Transverse colon (tissue), 4 donors: ENCODE results near the gene NFYC. TPM values are rescaled to one million over a fixed set of nuclear protein-coding genes. Genes with fewer than 3 reads are reported as not detected.
A peak's percentile ranks its signal among the peaks of the same experiment; 100 is the strongest.

Experiments
- DNase-seq: peaks from one replicate; pipeline ENCODE4 v3.0.0-alpha.2; 2019
- H3K27ac ChIP-seq, 4 donors: fragments of 200-600 bp; sonication (generic); 2 replicates each; pipeline ENCODE4 v1.5.1; 2016 to 2018; ENCODE audit warnings: inconsistent platforms in 4 of 4
- H3K27me3 ChIP-seq: fragments of 200-600 bp; sonication (generic); 2 replicates; pipeline ENCODE4 v1.5.1; 2017; ENCODE audit warnings: inconsistent platforms
- H3K36me3 ChIP-seq, 4 donors: fragments of 200-600 bp; sonication (generic); 2 replicates each; pipeline ENCODE4 v1.5.1; 2017 to 2019; ENCODE audit warnings: inconsistent platforms in 4 of 4
- H3K4me1 ChIP-seq, 4 donors: fragments of 200-600 bp; sonication (generic); 2 replicates each; pipeline ENCODE4 v1.5.1; 2017 to 2020; ENCODE audit warnings: inconsistent platforms in 4 of 4
- H3K4me3 ChIP-seq, 4 donors: fragments of 200-600 bp; sonication (generic); 1 replicate in 1 of 4; 2 replicates in 3 of 4; pipeline versions ENCODE4 v1.5.1 to v1.6.1; 2017 to 2019; ENCODE audit warnings: inconsistent platforms in 4 of 4
- H3K9me3 ChIP-seq, 2 donors: fragments of 200-600 bp; sonication (generic); 2 replicates each; pipeline ENCODE4 v1.5.1; 2017 to 2019; ENCODE audit warnings: inconsistent platforms in 2 of 2
- EP300 ChIP-seq: sonication (generic); formaldehyde crosslinking; IDR thresholded peaks from one replicate; pipeline ENCODE4 v1.6.1; 2017; ENCODE audit warnings: antibody characterized with exemption, low read depth
- POLR2A ChIP-seq: fragments of 450-650 bp; IDR thresholded peaks from one replicate; pipeline ENCODE4 v1.6.1; 2016; ENCODE audit warnings: antibody characterized with exemption, mild to moderate bottlenecking, moderate library complexity
- POLR2AphosphoS5 ChIP-seq, 3 donors: sonication (generic); formaldehyde crosslinking; IDR thresholded peaks; one replicate each; pipeline ENCODE4 v1.6.1; 2016; ENCODE audit warnings: antibody characterized with exemption in 3 of 3
- WGBS, 2 donors: methylation state at CpG; one replicate each; pipeline ENCODE4 v1.1.5; 2018; ENCODE audit warnings: low coverage in 1 of 2; 5-methylcytosine and 5-hydroxymethylcytosine counted together
- in situ Hi-C, 4 donors: fragments of 200-750 bp; cut with MboI; loops; one replicate each; pipeline versions ENCODE4 v1.15.0 to v1.15.1; 2017; ENCODE audit warnings: low sequenced_read_pairs in 3 of 4, low pct_ligation_motif_present in 1 of 4, low pct_unique_long_range_greater_than_20kb in 1 of 4
- intact Hi-C: fragments of 100-400 bp; cut with DNase I; formaldehyde crosslinking; loops from one replicate; pipeline ENCODE4 v1.15.1; 2023; ENCODE audit warnings: low total_unique reads
- total RNA-seq, 4 donors: library from RNA; depleted of rRNA; stranded (reverse); fragments of >200 nt; gene quantifications; one replicate each; pipeline ENCODE4 v1.1.0, GENCODE V29; 2016
- TF ChIP-seq, protein P1 (sequence below), 5 experiments: fragments of 200-600 bp in 3 of 5; fragments of 450-650 bp in 2 of 5; sonication (generic) in 3 of 5; IDR thresholded peaks; 1 replicate in 2 of 5; 2 replicates in 3 of 5; pipeline ENCODE4 v1.5.1; 2016 to 2017; ENCODE audit warnings: antibody characterized with exemption in 5 of 5, inconsistent platforms in 3 of 5, mild to moderate bottlenecking in 2 of 5, moderate library complexity in 1 of 5

The NFYC gene
- total RNA-seq, 4 donors from 2014 or later = 34.4 to 101 (median 76.4) TPM

DNA sequence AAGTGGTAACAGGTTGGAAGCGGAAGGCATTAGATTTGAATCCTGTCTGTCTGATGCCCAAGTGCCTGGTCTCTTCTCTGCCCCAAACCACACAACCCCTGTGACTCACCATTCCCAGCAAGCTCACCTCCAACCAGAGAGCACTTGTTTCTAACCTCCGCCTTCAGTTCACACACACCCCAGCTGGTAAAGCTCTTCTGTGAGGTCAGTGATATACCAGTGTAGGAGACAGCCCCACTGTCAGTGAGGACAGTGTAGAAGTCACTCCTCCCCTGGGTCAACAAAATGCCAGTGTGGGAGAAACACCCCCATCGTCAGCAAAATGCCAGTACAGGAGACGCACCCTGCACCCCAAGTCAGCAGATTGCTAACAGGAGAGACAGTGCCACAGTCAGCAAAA is 28.6 kb upstream of the NFYC start:
- Histone ChIP-seq H3K36me3 (no peaks in the 10 kb centered on the region), H3K4me1 (peaks cover 0 to 20% (median 11%) of the 10 kb centered on the region in 4 donors), H3K4me3 (no peak overlapping the region), H3K27ac (peak overlapping the region in 1 of 4 donors; percentile 8), H3K27me3 (no peaks in the 10 kb centered on the region), H3K9me3 (no peaks in the 10 kb centered on the region)
- TF ChIP-seq POLR2A (no peak), POLR2AphosphoS5 (IDR thresholded peaks at IDR 0.05) (no peak), EP300 (no peak)
- TF ChIP-seq, protein P1, sequence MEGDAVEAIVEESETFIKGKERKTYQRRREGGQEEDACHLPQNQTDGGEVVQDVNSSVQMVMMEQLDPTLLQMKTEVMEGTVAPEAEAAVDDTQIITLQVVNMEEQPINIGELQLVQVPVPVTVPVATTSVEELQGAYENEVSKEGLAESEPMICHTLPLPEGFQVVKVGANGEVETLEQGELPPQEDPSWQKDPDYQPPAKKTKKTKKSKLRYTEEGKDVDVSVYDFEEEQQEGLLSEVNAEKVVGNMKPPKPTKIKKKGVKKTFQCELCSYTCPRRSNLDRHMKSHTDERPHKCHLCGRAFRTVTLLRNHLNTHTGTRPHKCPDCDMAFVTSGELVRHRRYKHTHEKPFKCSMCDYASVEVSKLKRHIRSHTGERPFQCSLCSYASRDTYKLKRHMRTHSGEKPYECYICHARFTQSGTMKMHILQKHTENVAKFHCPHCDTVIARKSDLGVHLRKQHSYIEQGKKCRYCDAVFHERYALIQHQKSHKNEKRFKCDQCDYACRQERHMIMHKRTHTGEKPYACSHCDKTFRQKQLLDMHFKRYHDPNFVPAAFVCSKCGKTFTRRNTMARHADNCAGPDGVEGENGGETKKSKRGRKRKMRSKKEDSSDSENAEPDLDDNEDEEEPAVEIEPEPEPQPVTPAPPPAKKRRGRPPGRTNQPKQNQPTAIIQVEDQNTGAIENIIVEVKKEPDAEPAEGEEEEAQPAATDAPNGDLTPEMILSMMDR (IDR thresholded peaks at IDR 0.05) = no peak
- intact Hi-C loops (no loop called here), in situ Hi-C loops (no loop called here)
- 92% methylated on average over 4 of the region's 4 CpGs; no CpG with 5 or more reads in 1 of the 2 donors for WGBS, 2 donors
- no peak for DNase-seq

GRCh38 chr1:40663324-40664166 is 28.0 kb upstream of the NFYC start:
- no peak for DNase-seq
- WGBS, 2 donors = 68% methylated on average over 8 of the region's 8 CpGs; no CpG with 5 or more reads in 1 of the 2 donors
- TF ChIP-seq POLR2A (no peak), POLR2AphosphoS5 (IDR thresholded peaks at IDR 0.05) (no peak), EP300 (no peak)
- TF ChIP-seq, protein P1 (IDR thresholded peaks at IDR 0.05) = no peak
- Histone ChIP-seq H3K27ac (peak overlapping the region in 1 of 4 donors; percentile 8), H3K4me1 (peaks cover 0 to 22% (median 12%) of the 10 kb centered on the region in 4 donors), H3K27me3 (no peaks in the 10 kb centered on the region), H3K36me3 (no peaks in the 10 kb centered on the region), H3K9me3 (no peaks in the 10 kb centered on the region), H3K4me3 (no peak overlapping the region)
- intact Hi-C loops (no loop called here), in situ Hi-C loops (no loop called here)

GRCh38 chr1:40664167-40664537 is 27.4 kb upstream of the NFYC start:
- Histone ChIP-seq H3K27ac (peak overlapping the region in 1 of 4 donors; percentile 8), H3K4me1 (peaks cover 0 to 28% (median 14%) of the 10 kb centered on the region in 4 donors)

DNA sequence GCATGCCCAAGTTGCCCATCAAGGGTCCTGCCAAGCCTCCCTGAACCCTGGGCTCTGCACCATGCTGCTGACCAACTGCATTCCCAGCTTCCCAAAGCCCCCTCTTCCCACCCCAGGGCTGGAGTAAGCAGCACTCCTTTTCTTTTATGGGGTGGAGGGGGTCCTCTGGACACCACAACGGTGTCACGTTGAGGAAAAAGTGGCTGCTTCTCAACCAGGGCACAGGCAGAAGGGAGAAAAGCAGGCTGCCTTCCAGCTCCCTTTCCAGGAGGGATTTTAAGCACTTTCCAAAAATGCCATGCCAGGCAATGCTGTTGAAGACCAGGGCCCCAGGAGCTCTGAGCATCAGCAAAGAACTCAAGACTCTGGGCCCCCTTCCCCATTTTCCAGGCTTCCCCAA is 26.7 kb upstream of the NFYC start:
- in situ Hi-C loops (no loop called here), intact Hi-C loops (no loop called here)
- H3K4me3 ChIP-seq = peak overlapping the region in 3 of 4 donors; percentile 61 to 68 (median 68)
- H3K4me1 ChIP-seq = peaks cover 0 to 28% (median 14%) of the 10 kb centered on the region in 4 donors
- TF ChIP-seq POLR2AphosphoS5 (IDR thresholded peaks at IDR 0.05) = no peak
- TF ChIP-seq, protein P1 (IDR thresholded peaks at IDR 0.05) = no peak
- no peak for TF ChIP-seq POLR2A
- TF ChIP-seq EP300 = no peak
- H3K27me3 ChIP-seq = no peaks in the 10 kb centered on the region
- WGBS, 2 donors = 56% methylated on average over 2 of the region's 2 CpGs; no CpG with 5 or more reads in 1 of the 2 donors
- no peaks in the 10 kb centered on the region for H3K9me3 ChIP-seq
- no peaks in the 10 kb centered on the region for H3K36me3 ChIP-seq
- peak overlapping the region in 3 of 4 donors; percentile 47 to 71 (median 55) for H3K27ac ChIP-seq
- no peak for DNase-seq

More at GRCh38 chr1:40664167-40664537, 27.4 kb upstream of the NFYC start:
- 89% methylated on average over 1 of the region's 1 CpG; no CpG with 5 or more reads in 1 of the 2 donors for WGBS, 2 donors
- in situ Hi-C loops (no loop called here), intact Hi-C loops (no loop called here)
- H3K36me3 ChIP-seq = no peaks in the 10 kb centered on the region
- H3K27me3 ChIP-seq = no peaks in the 10 kb centered on the region
- TF ChIP-seq POLR2A (no peak), EP300 (no peak), POLR2AphosphoS5 (IDR thresholded peaks at IDR 0.05) (no peak)
- TF ChIP-seq, protein P1 (IDR thresholded peaks at IDR 0.05) = no peak
- H3K4me3 ChIP-seq = no peak overlapping the region
- DNase-seq = no peak
- H3K9me3 ChIP-seq = no peaks in the 10 kb centered on the region
